OCI-LY1 (cell line): ENCODE measurements around the gene ASPRV1.

ENCODE experiments used
- H2AFZ ChIP-seq: fragments of 200-600 bp; sonication (generic), shearing (Covaris generic); 2 replicates; pipeline ENCODE4 v1.6.0; 2014; ENCODE audit warnings: antibody characterized with exemption, mild to moderate bottlenecking, low read length
- H3F3A ChIP-seq: fragments of 200-600 bp; sonication (generic), shearing (Covaris generic); 2 replicates; pipeline ENCODE4 v1.6.0; 2014; ENCODE audit warnings: mild to moderate bottlenecking, antibody characterized with exemption, low read length, moderate library complexity; ENCODE audit not compliant: insufficient read depth
- H3K27ac ChIP-seq: fragments of 200-600 bp; sonication (generic); 2 replicates; pipeline ENCODE4 v1.5.1; 2014; ENCODE audit warnings: low read length, mixed run types, mild to moderate bottlenecking, low read depth; ENCODE audit not compliant: poor library complexity, severe bottlenecking
- H3K27me3 ChIP-seq: fragments of 200-600 bp; sonication (generic); 2 replicates; pipeline ENCODE4 v1.6.0; 2014; ENCODE audit warnings: antibody characterized with exemption, mild to moderate bottlenecking, low read length, moderate library complexity; ENCODE audit not compliant: insufficient read depth
- H3K36me3 ChIP-seq: fragments of 200-600 bp; sonication (generic); 2 replicates; pipeline ENCODE4 v1.6.1; 2014; ENCODE audit warnings: mild to moderate bottlenecking, antibody characterized with exemption, low read length, moderate library complexity, mixed read lengths; ENCODE audit not compliant: insufficient read depth
- H3K4me1 ChIP-seq: fragments of 200-600 bp; sonication (generic); 2 replicates; pipeline ENCODE4 v1.5.1; 2014; ENCODE audit warnings: mild to moderate bottlenecking, low read length, moderate library complexity; ENCODE audit not compliant: insufficient read depth, severe bottlenecking
- H3K4me2 ChIP-seq: fragments of 200-600 bp; sonication (generic), shearing (Covaris generic); 2 replicates; pipeline ENCODE4 v1.6.1; 2014; ENCODE audit warnings: low read length
- H3K4me3 ChIP-seq: fragments of 200-600 bp; sonication (generic); 2 replicates; pipeline ENCODE4 v1.5.1; 2014; ENCODE audit warnings: low read length, low read depth, mild to moderate bottlenecking, mixed read lengths; ENCODE audit not compliant: poor library complexity, severe bottlenecking
- H3K79me2 ChIP-seq: fragments of 200-600 bp; shearing (Covaris generic); 2 replicates; pipeline ENCODE4 v1.6.1; 2016; ENCODE audit warnings: mixed run types, low read length, mixed read lengths; ENCODE audit not compliant: insufficient read depth
- H3K9ac ChIP-seq: fragments of 200-600 bp; sonication (generic), shearing (Covaris generic); 2 replicates; pipeline ENCODE4 v1.6.1; 2014; ENCODE audit warnings: mild to moderate bottlenecking, low read length, mixed read lengths
- H3K9me2 ChIP-seq: fragments of 200-600 bp; sonication (generic), shearing (Covaris generic); 2 replicates; pipeline ENCODE4 v1.6.1; 2014; ENCODE audit warnings: low read depth, mild to moderate bottlenecking, low read length, mixed read lengths
- H3K9me3 ChIP-seq: fragments of 200-600 bp; shearing (Covaris generic); 2 replicates; pipeline ENCODE4 v1.6.1; 2014; ENCODE audit warnings: low read length, mixed read lengths
- H4K20me1 ChIP-seq: fragments of 200-600 bp; sonication (generic), shearing (Covaris generic); 2 replicates; pipeline ENCODE4 v1.6.0; 2016; ENCODE audit warnings: mild to moderate bottlenecking, low read length; ENCODE audit not compliant: insufficient read depth
- EZH2 ChIP-seq: fragments of 200-600 bp; sonication (generic), shearing (Covaris generic); IDR thresholded peaks from 2 replicates; pipeline ENCODE4 v1.8.0; 2017; ENCODE audit warnings: borderline replicate concordance, mixed run types, mild to moderate bottlenecking, antibody characterized with exemption, low read length, moderate library complexity, mixed read lengths
- TF ChIP-seq, protein P1 (sequence below): fragments of 200-600 bp; sonication (generic), shearing (Covaris generic); IDR thresholded peaks from 2 replicates; pipeline ENCODE4 v1.5.1; 2017; ENCODE audit warnings: mild to moderate bottlenecking, antibody characterized with exemption, low read length, moderate library complexity, mixed read lengths

The ASPRV1 gene

DNA sequence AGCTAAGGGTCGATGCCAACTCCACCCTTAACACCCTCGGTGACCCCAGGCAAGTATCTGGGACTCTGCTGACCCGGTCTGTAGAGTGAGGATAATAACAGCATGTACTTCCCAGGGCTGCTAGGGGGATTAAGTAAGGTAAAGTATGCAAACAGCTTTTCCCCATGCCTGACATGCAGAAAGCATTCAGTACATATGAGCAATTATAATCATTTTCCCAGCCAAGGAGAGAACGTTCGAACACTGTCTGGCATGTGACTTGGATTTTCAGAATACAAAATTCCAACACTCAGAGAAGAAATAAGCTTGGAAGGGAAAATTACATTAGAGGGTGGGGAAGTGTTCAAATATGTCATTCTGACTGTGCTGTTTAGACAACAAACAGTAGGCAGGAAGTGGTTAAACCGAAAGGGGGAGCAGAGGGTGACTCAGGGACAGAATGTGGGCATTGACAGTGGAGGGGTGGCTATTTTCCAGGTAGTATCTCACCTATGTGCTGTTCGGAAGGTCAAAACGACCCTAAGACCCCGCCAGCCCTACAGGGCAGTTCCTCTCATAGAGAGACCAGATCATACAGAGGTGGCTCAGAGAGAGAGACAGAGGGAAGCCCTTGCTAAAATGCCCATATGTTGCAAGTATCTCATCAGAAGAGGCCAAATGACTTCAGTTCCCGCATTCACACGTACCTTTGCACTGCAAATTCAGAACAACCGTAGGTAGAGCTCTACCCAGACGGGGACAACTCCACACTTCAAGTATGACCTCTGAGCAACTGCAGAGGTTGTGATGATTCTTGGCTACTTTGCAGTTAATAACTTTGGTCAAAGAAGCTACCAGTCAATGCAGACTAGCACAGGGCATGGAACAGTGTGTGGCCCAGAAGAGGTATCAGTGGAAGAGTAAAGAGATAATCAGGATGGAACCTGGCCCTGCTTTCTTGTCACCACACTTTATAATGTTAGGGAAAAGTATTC lies 14.8 kb downstream of the ASPRV1 start:
- TF ChIP-seq EZH2, result no peak
- TF ChIP-seq, protein P1, sequence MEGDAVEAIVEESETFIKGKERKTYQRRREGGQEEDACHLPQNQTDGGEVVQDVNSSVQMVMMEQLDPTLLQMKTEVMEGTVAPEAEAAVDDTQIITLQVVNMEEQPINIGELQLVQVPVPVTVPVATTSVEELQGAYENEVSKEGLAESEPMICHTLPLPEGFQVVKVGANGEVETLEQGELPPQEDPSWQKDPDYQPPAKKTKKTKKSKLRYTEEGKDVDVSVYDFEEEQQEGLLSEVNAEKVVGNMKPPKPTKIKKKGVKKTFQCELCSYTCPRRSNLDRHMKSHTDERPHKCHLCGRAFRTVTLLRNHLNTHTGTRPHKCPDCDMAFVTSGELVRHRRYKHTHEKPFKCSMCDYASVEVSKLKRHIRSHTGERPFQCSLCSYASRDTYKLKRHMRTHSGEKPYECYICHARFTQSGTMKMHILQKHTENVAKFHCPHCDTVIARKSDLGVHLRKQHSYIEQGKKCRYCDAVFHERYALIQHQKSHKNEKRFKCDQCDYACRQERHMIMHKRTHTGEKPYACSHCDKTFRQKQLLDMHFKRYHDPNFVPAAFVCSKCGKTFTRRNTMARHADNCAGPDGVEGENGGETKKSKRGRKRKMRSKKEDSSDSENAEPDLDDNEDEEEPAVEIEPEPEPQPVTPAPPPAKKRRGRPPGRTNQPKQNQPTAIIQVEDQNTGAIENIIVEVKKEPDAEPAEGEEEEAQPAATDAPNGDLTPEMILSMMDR, result no peak
- no peaks in the 10 kb centered on the region for H3K27me3 ChIP-seq
- peaks cover 13% of the 10 kb centered on the region; the same call in 1 of the 2 replicates for H3K36me3 ChIP-seq
- peaks cover 11% of the 10 kb centered on the region for H3K4me1 ChIP-seq
- no peaks in the 10 kb centered on the region for H3F3A ChIP-seq
- H3K9ac ChIP-seq, result peak overlapping the region; percentile 20
- H3K9me2 ChIP-seq, result no peaks in the 10 kb centered on the region
- H3K79me2 ChIP-seq, result no peaks in the 10 kb centered on the region
- peak overlapping the region; percentile 57 for H3K4me2 ChIP-seq
- peak overlapping the region; percentile 87 for H2AFZ ChIP-seq
- H3K9me3 ChIP-seq, result no peaks in the 10 kb centered on the region
- peak overlapping the region; percentile 9 for H3K4me3 ChIP-seq
- H4K20me1 ChIP-seq, result no peaks in the 10 kb centered on the region
- peak overlapping the region; percentile 34 for H3K27ac ChIP-seq

DNA sequence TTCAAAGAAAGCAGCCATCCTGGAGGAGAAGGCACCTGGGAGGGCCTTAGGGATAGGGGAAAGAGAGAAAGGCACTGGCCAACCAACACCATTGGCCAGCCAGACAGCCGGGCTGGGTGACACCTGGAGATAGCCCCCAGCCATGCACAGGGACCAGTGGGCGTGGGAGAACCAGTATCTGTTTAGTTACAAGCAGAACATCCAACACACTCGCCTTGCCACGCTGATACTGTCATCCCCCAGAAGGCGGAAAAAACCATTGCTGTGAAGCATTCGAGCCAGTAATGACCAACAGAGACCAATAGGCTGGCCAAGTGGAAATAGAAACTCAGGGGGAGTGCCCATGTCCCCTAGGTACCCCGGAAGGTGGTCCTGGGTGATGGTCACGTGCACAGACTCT lies 15.5 kb downstream of the ASPRV1 start:
- Histone ChIP-seq H3K9me3 (no peaks in the 10 kb centered on the region), H3K36me3 (peaks cover 20% of the 10 kb centered on the region; the same call in 1 of the 2 replicates), H3K4me3 (no peak overlapping the region), H3K27ac (no peak overlapping the region), H3K9me2 (no peaks in the 10 kb centered on the region), H3K9ac (no peak overlapping the region), H3F3A (no peaks in the 10 kb centered on the region), H3K4me1 (peaks cover 11% of the 10 kb centered on the region), H3K27me3 (no peaks in the 10 kb centered on the region), H3K79me2 (no peaks in the 10 kb centered on the region), H4K20me1 (no peaks in the 10 kb centered on the region), H3K4me2 (peak overlapping the region; percentile 57; the same call in 1 of the 2 replicates), H2AFZ (0 out of 2 replicates have a peak overlapping the region, but pooled peaks have one; percentile 87)
- TF ChIP-seq, protein P1, result no peak
- TF ChIP-seq EZH2, result no peak

DNA sequence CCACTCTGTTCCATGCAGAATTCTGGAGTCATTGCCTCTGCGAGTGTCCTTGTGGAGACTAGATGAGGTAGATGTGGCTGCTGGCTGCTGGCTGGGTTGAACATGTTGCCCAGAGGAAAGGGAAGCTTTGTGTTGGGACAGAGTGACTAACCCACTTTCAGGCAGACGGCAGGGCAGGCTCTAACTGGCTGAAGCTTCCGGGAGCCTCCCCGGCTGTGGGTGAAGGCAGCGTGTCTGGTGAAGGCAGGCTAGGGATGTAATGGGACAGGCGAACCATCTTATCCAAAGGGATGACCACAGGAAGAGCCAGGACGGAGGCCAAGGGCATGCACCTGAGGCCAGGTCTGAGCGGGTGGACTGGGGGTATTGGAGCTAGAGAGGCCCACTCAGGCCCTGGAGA lies 16.0 kb downstream of the ASPRV1 start:
- Histone ChIP-seq H3F3A (no peaks in the 10 kb centered on the region), H2AFZ (no peak overlapping the region), H3K4me2 (no peak overlapping the region), H3K79me2 (no peaks in the 10 kb centered on the region), H3K27ac (no peak overlapping the region), H3K4me1 (peaks cover 11% of the 10 kb centered on the region), H3K9ac (no peak overlapping the region), H3K9me3 (no peaks in the 10 kb centered on the region), H3K27me3 (no peaks in the 10 kb centered on the region), H3K4me3 (no peak overlapping the region), H3K36me3 (peaks cover 24% of the 10 kb centered on the region; the same call in 1 of the 2 replicates), H3K9me2 (no peaks in the 10 kb centered on the region), H4K20me1 (no peaks in the 10 kb centered on the region)
- TF ChIP-seq, protein P1, result no peak
- no peak for TF ChIP-seq EZH2
